Esophagus squamous epithelium (tissue), 4 donors: ENCODE data around the gene PANK2.
A peak's percentile ranks its signal among the peaks of the same experiment; 100 is the strongest.

Experiments used
- CTCF ChIP-seq, 6 experiments: fragments of 450-650 bp in 4 of 6; fragments of 200-600 bp in 2 of 6; sonication (generic) in 2 of 6; IDR thresholded peaks; one replicate each; pipeline ENCODE4 v1.5.1; 2016 to 2019; ENCODE audit warnings: antibody characterized with exemption in 6 of 6, mild to moderate bottlenecking in 4 of 6, moderate library complexity in 4 of 6
- POLR2A ChIP-seq, 4 donors: fragments of 450-650 bp; IDR thresholded peaks; one replicate each; pipeline ENCODE4 v1.6.1; 2017; ENCODE audit warnings: antibody characterized with exemption in 4 of 4, mild to moderate bottlenecking in 4 of 4, moderate library complexity in 3 of 4

- TF ChIP-seq CTCF (IDR thresholded peaks at IDR 0.05) (peak in 3 of 6 experiments; percentile 3 to 44 (median 20)), POLR2A (IDR thresholded peaks at IDR 0.05) (peak in 2 of 4 donors; percentile 15 to 78)
These were observed 42.3 kb upstream of the PANK2 start, which contains the start of gene MAVS for GRCh38 chr20:3846740-3847428.
